Stimulated activated CD8-positive, alpha-beta memory T cell treated with anti-CD3 and anti-CD28 coated beads, Interleukin-4, amount 100 ng/mL, for 48 hours (primary cell): ENCODE data around the gene FER1L5.
A peak's percentile ranks its signal among the peaks of the same experiment; 100 is the strongest.

Experiments used
- DNase-seq: peaks from one replicate; pipeline ENCODE4 v3.0.0-alpha.2; 2020

The FER1L5 gene

GRCh38 chr2:96699021-96699420 is 56.5 kb downstream of the FER1L5 start:
- DNase-seq: no peak

DNA sequence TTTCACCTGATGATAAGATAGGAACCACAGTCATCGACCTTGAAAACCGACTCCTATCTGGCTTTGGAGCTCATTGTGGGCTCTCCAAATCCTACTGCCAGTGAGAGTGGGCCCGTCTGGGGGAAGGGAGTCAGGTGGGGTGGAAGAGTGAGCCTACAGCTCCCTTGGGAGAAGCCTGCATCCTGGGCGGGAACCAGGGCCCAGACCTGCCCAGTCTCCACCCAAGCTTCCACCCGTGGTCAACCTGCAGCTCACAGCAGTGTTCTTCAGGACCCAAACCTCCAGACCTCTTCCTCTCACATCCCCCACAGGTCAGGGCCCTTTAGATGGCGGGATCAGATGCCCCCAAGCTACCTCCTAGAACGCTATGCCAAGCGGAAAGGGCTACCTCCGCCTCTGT is 57.1 kb downstream of the FER1L5 start:
- DNase-seq: no peak

- DNase-seq: no peak
Measured at GRCh38 chr2:96700086-96700485, 57.5 kb downstream of the FER1L5 start.

DNA sequence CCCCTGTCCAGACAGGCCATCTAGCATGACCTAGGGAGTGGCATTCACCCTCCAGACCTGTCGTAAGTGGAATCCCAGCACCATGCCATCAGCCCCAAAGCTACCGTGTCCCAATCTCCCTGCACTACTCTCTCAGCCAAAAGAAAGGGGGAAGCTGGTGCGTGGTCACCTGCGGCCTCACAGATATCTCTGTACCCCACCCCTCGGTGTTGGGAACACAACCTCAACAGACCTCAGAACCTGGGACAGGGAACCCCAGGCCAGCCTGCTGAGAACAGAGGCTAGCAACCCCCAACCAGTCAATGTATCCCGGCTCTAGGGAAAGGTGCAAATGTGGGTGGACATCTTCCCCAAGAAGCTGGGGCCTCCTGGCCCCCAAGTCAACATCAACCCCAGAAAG is 59.1 kb downstream of the FER1L5 start:
- no peak for DNase-seq

DNA sequence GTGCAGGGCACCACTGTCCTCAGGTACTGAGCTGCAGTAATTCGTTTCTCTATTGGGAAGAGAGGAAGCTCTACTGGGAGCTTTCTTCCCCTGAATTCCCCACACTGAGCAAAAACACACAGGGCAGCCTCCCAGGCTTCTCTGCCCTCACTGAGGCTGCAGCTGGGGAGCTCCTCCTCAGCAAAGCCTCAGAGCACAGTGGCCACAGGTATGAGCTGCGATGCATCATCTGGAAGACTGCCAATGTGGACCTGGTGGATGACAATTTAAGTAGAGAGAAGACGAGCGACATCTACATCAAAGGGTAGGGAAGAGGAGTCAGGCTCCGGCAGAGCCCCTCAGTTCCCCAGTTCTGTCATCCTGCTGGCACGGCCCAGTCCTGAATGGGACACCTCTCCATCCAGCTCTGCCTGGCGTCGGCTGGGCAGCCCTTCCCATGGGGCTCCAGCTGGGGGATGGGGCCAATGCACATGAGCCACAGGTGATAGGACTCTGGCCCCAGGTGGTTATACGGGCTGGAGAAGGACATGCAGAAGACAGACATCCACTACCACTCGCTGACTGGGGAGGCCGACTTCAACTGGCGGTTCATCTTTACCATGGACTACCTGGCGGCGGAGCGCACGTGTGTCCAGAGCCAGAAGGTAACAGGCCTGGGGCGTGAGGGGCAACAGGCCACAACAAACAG is 59.7 kb downstream of the FER1L5 start:
- no peak for DNase-seq

DNA sequence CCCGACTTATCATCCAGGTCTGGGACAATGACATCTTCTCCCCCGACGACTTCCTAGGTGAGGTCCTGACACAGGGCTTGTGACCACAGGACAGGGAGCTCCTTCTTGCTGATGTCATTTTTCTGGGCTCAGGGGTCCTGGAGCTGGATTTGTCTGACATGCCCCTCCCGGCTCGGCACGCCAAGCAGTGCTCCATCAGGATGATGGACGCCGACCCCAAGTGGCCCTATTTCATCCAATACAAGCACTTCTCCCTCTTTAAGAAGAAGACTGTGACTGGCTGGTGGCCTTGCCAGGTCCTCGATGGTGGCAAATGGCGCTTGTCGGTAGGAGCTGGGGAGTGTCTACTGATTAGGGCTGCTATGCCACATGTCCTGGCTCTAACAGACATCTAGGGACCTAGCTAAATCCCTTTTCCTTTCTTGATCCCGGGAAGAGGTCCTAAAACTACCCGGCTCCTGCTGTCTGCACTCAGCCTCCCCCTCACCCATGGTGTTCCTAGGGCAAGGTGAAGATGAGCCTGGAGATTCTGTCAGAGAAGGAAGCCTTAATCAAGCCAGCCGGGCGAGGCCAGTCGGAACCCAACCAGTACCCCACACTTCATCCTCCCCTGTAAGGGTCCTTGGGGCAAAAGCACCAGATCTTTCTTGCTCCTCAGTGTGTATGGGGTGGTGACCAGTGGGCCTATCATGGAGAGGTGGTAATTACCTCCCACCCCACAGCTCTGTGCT is 60.6 kb downstream of the FER1L5 start:
- no peak for DNase-seq

DNA sequence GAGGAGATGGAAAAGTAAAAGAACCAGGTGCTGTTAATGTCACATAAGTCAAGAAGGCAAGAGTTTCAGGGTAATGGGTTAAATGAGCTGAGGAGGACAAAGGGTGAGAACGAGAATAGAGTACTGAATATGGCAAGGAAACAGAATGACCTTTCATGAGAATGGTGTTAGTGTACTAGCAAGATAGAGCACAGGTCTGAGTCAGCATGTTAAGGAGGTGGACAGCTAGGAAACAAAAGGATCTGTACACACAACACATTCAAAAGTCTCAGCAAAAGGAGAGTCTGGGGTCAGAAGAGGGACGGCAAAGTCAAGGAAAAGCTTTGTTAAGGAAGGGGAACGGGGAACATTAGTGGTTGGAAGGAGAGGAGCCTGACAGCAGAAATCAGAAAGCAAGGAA is 68.4 kb downstream of the FER1L5 start:
- DNase-seq: no peak

- no peak for DNase-seq
Measured at GRCh38 chr2:96715658-96716057, 73.1 kb downstream of the FER1L5 start.

- no peak for DNase-seq
Measured at GRCh38 chr2:96716388-96716787, 73.8 kb downstream of the FER1L5 start.

DNA sequence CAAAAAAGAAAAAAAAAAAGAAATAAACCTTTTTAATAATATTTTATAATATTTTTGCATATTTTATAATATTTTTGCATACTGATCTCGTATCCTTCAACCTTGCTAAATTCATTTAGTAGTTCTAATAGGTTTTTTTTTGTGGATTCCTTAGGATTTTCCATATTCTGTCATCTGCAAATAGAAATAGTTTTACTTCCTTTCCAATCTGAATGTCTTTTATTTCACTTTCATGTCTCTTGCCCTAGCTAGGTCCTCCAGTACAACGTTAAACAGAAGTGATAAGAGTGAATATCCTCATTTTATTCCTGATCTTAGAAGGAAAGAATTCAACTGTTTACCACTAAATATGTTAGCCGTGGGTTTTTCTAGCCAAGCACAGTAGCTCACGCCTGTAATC is 83.6 kb downstream of the FER1L5 start:
- DNase-seq: no peak

DNA sequence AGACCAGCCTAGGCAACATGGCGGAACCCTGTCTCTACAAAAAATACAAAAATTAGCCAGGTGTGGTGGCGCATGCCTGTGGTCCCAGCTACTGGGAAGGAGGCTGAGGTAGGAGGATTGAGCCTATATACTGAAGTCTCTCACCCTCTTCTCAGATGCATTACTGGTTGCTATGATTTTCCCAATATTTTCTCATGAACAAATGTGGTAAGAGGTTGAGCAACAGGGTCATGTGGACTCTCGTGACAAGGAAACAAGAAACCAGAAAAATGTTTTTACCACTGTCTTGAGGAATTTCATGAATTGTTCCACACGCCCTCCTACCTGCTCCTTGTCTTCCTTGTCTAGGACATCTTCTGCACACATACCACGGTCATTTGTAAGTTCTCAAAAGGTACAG is 84.9 kb downstream of the FER1L5 start:
- DNase-seq: no peak

DNA sequence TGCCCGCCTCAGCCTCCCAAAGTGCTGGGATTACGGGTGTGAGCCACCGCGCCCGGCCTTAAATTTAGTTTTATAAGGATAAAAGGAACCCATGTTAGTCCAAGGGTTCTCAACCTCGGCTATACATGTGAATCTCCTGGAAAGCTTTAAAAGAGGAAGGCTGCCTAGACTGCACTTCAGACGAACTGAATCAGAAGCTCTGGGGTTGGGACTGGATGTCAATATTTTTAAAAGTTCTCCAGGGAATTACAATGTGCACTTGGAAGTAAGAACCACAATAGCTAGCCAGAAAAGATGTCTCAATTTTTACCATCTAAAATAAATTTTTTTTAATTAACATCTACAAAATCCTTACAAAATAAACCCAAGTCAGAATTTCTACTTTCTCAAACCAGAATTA is 87.2 kb downstream of the FER1L5 start:
- DNase-seq: no peak

DNA sequence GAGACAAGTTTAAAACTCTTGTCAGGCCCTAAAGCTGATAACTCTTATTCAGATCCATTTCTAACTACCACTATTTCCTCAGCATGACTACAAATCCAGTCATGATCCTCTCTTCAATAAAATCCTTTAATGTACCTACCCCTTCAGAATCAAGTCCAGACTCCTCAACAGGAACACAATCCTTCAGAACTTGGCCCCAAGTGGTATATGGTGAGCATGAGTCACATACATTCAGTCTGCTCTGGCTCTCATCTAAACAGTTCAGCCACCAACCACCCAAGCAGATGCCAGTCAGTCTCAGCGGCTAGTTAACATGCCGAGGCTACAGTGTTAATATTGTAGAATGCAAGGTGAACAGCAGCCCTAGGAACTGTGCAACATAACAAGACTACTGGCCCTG is 87.6 kb downstream of the FER1L5 start:
- DNase-seq: no peak

DNA sequence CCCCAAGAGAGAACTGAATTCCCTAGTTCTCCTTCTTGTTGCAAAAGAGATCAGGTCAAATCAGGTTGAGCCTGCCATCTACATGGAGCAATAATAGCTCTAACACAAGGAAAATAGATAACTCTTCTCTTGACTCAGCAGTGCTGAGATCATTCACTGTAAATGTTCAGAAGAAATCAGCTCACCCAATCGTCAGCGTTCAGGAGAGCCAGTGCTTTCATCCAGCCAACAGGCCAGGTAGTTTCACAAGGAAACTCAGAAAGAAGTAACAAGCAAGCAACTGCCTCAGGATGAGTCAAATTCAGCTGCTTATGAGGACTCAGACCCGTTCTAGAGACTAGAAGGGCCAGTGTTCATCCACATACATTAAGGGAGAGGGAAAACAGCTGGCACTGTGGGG is 91.4 kb downstream of the FER1L5 start:
- DNase-seq: no peak

DNA sequence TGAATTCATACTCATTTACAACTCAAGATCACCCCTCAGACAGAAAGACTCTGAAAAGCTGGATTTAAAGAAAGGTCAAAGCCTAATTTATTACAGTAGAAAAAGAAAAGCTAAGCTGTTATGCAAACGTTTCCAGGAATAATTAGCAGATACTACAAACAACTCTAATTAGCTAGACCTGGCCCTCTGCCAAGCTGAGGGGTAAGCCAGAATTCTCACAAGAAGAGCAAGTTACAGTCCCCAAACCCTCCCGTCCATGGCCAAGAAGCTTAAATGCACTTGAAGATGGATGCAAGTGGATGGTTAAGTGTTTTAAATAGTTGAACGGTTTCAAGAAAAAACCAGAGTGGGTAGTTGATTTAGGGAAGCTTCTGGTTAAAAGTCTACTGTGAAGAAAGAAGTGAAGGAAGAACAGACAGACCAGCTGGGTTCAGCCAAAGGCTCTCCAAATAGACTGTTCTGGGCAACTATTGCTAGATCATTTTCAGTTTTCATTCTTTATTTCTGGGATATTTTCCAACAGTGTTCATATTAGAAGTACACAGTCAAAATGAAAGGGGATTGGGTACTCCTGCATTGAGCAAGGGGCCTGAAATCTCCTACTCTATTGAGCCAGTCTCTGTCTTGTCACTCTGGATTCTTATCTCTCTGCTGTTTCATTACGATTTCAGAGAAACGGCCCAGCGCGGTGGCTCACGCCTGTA is 92.5 kb downstream of the FER1L5 start:
- no peak for DNase-seq

DNA sequence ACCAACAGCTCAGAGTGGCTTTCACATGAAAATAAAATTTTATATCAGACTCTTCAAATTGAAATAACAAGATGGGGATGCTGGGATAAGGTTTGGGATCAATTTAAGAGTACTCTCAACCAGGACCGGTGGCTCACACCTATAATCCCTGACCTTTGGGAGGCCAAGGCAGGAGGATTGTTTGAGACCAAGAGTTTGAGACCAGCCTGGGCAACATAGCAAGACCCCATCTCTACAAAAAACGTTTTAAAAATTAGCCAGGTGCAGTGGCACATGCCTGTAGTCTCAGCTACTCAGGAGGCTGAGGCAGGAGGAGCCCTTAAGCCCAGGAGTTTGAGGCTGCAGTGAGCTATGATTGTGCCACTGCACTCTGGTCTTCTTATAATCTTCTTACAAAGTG is 94.7 kb downstream of the FER1L5 start:
- no peak for DNase-seq

DNA sequence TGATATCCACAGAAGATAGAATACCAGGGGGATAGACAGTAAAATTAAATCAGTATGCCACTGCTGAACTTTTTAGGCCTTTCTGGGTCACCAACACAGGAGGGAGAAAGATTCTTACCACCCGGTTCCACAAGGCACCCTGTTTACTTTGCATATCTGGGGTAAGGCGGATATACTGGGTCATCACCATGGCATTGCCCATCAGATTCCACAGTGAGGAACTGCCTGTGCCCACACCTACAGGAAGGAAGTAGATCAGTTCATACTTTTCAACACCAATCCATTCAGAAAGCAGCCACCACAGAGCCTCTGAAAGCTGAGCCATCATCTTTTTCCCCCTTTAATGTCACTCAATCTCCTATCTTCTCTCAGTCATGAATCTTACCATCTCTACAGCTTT is 95.3 kb downstream of the FER1L5 start:
- DNase-seq: no peak

DNA sequence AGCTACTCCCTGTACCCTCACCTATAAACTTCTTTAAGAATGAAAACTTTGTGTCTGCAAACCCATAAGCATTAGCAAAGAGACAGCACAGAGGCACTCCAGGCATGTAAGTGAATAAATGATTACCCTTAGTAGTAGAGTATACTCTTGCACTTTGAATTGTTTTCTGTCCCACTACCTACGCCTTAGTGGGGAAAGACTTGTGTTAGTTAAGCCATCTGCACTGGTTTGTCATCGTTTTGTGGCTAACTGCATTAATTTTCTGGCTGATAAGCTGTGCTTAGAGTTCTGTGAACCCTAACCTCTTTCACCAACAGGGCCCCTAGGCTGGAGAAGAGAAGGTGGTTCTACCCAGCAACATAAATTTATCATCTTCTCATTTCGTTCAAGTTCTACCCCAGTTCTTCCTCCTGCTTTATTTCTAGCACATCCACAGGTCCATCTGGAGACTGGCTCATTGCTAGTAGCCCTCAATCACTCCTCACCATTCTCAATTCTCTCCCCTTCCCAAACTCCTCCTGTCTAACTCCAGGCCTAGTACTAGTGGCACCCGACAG is 96.6 kb downstream of the FER1L5 start:
- DNase-seq: no peak

DNA sequence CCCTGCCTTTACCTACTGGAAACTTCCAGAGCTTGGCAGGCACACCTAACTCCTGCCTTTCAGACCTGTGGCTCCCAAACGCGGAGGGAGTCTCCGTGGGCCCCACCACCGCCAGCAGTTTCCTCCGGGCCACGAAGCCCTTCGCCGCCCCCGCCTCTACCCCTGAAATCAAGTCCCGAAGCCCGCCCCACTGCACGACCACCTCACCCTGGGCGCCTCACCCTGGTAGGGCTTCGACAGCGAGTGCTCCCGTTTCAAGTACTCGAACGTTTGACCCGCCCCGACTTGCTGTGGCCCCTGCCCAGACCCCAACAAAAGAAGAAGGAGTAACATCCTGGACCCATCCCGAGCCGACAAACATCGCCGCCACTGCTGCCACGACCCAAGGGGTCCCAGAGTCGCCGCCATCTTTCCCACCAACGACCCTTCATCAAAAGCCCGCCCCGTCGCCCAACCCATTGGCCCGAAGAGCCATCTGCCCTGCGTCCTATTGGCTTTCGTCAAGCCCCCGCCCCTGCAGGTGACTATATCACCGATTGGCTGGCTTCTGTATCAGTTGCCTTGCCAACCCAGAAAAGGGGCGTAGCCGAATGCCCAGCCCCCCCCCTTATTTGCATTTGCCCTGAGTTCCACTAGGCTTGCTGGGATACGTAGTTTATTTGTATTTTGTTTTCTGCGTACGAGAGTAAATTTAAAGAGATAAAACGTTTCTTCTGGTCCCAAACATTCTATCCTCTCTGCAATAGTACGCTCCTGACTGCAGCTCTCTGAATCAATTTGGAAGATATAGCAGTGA is 97.3 kb downstream of the FER1L5 start, which contains the start of gene LMAN2L:
TSS of gene LMAN2L (minus strand) at position 432 of the 796 bp plus-strand sequence. CDS start at position 408, 24 bp downstream.
- DNase-seq: peak; percentile 98

- DNase-seq: no peak
Measured at GRCh38 chr2:96747061-96747617, 104.6 kb downstream of the FER1L5 start.

DNA sequence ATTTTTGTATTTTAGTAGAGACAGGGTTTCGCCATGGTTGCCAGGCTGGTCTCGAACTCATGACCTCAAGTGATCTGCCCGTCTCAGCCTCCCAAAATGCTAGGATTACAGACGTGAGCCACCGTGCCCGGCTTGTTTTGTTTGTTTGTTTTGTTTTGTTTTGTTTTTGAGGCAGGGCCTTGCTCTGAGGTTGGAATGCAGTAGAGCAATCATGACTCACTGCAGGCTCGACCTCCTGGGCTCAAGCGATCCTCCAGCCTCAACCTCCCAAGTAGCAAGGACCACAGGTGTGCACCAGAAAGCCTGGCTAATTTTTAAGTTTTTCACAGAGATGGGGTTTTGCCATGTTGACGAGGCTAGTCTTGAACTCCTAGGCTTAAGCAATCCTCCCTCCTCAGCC is 109.2 kb downstream of the FER1L5 start:
- no peak for DNase-seq

GRCh38 chr2:96753661-96754282 is 111.2 kb downstream of the FER1L5 start:
- no peak for DNase-seq
